Epidermal melanocyte (primary cell): Measurements from ENCODE around the gene KLC3.
"Not testable (repeated sequence)": the region's sequence is repeated elsewhere in the genome, so short reads cannot be mapped to it uniquely, and the experiment has no call there.

Experiments used
- DNase-seq: peaks from one replicate; pipeline ENCODE4 v3.0.0; 2011; ENCODE audit warnings: low spot score; ENCODE audit not compliant: insufficient read length

The KLC3 gene

DNA sequence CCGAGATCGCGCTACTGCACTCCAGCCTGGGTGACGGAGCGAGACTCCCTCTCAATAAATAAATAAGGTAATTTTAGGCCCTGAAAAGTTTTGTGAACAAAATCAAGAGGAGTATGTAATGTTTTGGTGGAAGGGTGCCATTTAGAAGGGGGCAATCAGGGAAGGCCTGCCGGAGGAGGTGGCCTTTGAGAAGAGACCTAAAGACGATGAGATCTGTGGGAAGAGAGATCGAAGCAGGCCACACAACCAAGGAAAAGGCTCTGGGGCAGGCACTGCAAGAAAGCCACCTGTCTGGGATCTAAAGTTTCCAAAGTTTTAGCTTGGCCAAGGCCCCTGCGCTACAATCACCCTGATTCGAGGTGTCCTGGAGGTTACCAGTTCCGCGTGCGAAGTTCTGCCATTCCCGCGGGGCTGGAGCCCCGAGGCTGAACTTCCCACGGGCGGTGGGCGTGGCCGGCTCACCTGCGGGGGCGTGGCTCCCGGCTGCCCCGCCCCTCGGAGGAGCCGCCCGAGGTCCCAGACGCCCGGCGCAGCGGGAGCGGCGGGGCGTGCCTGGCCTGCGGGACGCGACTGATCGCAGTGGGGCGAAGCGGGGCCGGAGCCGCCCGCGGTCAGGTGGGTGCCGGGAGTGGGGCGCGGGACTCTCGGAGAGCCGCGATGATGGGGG, at the start of gene KLC3:
Gene KLC3 (plus strand): TSS at position 519 of the 667 bp plus-strand sequence. CDS start 4,792 bp downstream, outside the sequence.
- no peak for DNase-seq

DNA sequence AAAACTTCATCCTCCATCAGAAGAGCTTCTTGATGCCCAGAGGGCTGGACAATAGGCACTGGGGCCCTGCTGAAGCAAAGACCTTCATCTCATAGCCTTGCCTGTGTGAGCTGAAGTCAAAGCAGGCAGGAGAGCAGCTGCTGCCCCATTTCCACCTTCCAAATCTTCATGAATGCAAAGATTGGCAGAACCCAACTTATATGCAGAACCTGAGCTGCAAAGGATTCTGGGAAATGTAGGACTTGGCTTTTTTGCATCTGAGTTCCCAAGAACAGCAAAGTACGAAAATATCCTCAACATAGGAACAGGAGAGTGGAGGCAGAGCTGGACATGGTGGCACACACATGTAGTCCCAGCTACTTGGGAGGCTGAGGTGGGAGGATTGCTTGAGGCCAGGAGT, 48.7 kb upstream of the KLC3 start:
- DNase-seq: no peak

DNA sequence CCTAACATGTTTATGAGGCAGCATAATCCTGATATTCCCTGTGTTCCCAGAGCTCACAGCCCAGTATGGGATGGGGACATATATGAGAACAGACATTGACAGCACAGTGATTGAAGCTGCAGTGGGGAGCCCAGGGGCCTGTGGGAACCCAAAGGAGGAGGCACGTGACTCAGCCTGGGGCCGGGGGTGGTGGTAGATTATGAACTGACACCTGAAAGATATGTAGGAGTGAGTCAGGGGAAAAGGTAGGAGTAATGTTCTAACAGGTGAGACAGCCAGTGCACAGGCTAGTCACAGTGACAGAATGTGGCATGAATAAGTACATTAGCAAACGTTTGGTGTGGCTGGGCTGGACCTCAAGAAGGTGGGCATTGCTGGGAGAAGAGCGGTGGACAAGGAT, 46.9 kb upstream of the KLC3 start:
- no peak for DNase-seq

DNA sequence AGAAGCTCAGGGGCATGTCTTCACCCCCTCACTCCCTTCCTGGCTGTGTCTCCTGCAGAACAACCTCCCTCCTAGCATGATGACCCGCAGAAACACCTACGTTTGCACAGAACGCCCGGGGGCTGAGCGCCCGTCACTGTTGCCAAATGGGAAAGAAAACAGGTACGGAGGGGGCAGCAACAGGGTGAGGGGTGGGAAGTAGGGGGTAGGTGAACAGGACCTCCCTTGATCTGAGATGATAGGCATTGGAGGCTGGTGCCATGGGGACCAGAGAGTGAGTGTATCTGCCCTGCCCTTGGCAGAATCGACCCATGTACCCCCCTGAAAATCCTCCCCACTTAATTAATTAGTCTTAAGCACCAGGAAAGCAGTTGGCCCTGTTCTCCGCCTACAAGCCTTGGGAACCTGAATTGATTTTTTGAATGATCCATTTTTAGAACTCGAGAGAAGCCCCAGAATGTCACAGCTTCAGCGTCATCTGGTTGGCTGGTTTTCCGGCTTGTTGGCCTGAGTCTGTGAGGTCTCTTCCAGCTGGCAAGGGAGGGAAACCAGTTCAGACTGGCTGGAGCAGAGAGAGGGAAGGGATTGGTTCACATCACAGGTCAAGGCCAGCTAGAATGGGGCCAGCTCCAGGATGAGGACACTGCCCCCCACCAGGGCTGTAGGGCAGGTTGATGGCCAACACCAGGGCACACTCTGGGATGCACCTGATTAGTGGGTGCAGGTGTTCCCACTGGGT, 46.1 kb upstream of the KLC3 start:
- DNase-seq: no peak

DNA sequence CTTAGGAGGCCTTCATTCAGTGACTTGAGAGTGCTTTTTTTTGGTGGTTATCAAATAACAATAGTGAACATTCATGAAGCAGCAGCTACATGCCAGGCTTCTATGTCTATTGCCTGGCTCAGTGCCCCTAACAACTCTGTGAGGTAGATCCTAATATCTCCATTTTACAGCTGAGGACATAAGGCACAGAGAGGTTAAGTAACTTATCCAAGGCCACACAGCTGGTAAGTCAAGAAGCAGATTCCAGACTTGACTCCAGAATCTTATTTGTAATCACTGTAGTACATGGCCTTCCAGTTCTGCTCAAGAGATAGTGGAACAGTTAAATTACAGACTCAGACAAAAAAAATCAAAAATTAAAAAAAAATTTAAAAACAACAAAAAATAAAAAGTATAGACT, 44.7 kb upstream of the KLC3 start:
- no peak for DNase-seq

DNA sequence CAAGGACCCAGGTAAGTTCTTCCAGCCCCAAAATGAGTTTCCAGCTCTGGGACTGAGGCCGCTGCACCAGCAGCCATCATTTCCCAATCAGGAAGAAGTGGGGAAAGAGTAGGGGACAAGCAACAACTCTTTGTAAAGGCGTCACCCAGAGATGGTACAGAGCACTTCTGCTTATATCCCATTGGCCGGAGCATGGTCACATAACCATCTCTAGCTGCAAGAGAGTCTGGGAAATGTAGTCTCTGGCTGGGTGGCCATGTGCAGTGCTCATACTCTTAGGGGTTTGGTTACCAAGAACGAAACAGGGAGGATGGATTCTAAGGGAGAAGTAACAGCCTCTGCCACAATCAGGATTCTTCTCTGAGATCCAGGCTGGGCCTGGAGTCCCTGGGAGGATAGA, 44.2 kb upstream of the KLC3 start:
- DNase-seq: no peak

DNA sequence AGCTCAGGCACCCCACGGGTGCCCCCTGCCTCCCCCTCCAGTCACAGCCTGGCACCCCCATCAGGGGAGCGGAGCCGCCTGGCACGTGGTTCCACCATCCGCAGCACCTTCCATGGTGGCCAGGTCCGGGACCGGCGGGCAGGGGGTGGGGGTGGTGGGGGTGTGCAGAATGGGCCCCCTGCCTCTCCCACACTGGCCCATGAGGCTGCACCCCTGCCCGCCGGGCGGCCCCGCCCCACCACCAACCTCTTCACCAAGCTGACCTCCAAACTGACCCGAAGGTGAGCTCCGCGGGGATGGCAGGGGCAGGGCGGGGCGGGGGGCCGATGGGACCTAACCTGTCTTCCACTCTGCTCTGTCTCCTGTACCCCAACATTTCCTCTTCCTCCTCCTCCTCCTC, 42.9 kb upstream of the KLC3 start:
- DNase-seq: no peak

DNA sequence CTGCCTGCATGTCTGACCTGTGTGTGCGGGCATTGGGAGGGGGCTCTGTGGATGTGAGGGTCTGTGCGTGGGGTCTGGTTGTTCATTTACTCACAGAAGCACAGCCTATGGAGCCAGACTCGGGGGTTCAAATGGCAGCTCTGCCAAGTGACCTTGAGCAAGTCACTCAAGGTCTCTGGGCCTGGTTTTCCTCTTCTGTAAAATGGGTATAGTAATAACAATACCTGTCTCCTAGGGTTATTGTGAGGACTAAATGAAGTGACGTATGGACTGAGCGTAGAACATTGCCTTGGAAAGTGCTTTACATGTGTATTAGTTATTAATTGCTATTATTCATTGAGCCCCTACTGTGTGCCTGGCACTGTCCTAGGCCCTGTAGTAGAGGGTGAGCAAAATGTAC, 42.3 kb upstream of the KLC3 start:
- DNase-seq: no peak

DNA sequence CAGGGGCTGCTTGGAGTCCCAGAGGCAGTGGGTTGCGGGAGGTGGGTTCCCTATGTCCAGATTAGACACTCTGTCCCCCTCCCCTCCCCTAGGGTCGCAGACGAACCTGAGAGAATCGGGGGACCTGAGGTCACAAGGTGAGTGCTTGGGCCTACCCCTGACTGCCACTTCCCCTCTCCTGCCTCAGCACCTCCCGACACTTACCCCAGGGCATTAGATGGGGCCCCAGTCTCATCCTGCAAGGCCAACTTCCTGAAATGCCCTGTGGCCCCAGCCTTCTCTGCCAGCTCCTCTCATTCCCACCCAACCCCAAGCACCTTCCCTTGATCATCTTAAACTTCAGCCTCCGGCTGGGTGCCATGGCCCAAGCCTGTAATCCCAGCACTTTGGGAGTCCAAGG, 40.8 kb upstream of the KLC3 start:
- DNase-seq: no peak

DNA sequence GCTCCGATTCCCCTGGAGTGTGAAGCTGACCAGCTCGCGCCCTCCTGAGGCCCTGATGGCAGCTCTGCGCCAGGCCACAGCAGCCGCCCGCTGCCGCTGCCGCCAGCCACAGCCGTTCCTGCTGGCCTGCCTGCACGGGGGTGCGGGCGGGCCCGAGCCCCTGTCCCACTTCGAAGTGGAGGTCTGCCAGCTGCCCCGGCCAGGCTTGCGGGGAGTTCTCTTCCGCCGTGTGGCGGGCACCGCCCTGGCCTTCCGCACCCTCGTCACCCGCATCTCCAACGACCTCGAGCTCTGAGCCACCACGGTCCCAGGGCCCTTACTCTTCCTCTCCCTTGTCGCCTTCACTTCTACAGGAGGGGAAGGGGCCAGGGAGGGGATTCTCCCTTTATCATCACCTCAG, 38.1 kb upstream of the KLC3 start:
- DNase-seq: no peak

DNA sequence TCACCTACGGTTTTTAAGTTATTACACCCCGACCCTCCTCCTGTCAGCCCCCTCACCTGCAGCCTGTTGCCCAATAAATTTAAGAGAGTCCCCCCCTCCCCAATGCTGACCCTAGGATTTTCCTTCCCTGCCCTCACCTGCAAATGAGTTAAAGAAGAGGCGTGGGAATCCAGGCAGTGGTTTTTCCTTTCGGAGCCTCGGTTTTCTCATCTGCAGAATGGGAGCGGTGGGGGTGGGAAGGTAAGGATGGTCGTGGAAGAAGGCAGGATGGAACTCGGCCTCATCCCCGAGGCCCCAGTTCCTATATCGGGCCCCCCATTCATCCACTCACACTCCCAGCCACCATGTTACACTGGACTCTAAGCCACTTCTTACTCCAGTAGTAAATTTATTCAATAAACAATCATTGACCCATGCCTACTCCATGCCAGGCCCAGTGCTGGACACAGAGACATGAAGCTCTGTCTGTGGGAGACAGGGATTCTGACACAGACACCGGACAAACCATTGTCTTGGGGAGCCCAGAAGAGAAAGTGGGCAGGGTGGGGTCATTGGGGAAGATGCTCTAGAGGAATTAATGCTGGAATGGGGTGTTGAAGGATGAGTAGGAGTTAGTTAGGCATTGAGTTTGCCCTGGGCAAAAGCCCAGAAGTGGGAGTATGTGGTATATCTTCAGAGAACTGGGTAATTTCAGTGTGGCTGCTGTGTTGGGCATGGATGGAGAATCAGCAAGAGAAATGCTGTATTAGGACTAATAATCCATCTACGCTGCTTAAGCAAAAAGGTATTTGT, 37.1 kb upstream of the KLC3 start:
- DNase-seq: no peak

DNA sequence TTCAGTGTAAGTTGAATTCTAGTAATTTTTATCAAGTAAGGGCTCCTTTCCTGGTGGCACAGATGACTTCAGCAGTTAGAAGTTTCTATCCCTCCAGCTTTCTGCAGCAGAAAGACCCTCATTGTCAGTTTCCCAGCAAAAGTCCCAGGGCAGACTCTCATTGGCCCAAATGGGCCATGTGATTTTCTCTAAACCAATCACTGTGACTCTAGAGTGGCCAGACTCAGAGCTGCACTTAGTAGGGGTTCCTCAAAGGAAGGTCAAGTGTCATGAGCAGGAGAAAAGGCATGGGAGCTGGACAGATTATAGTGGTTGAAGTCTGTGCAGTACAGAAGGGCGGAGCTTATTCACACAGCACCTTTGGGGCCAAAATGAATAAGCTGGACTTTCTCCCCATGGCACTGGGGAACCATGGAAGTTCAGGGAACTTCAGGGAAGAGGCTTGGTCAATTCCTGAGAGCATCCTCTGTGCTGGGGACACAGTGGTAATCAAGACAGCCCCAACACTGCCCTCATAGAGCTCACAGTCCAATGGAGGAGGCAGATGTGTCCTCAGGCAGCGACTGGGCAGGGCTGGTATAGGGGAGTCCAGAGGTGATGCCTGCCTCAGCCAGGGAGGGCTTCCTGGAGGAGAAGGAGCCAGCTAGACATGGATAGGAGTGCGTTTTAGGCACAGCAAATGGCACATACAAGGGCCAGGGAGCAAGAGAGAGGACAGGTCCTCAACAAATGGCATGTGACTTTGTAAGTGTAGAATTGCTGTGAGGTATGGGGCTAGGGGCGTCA, 36.2 kb upstream of the KLC3 start:
- DNase-seq: no peak

DNA sequence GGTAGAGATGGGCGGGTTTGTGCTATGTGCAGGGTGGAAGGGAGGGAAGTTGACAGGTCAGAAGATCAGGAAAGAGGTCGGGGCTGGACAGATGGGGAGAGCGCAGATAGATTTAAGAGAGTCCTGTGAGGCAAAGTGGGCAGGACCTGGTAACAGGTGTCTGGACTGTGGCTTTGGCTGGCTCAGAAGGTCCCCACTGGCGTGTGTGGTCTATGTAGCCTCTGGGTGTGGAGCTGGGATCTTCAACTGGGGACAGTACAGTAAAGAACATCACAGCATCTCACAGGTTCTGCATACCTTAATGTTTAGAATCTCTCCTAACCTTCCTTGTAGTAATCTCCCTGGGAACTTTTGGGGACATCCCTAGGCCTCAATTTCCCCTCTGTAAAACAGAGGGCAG, 35.5 kb upstream of the KLC3 start:
- no peak for DNase-seq

DNA sequence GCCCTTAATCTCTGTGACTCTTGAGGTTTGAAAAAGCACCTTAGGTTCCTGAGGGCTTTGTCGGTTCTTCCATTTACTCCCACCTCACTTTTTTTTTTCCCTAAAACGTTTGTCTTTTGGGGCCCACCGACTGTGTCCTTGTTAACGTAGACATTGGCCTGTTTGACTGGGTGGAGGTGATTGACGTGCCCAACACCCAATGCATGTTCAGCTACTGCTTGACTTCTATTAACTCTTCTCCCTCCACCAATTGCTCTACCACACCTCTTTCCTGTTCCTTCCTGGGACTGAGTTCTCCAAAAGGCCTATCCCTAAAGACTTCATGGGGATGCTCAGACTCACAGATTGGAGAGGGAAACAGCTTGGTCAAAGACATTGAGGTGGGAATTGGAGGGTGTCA, 35.1 kb upstream of the KLC3 start:
- no peak for DNase-seq

DNA sequence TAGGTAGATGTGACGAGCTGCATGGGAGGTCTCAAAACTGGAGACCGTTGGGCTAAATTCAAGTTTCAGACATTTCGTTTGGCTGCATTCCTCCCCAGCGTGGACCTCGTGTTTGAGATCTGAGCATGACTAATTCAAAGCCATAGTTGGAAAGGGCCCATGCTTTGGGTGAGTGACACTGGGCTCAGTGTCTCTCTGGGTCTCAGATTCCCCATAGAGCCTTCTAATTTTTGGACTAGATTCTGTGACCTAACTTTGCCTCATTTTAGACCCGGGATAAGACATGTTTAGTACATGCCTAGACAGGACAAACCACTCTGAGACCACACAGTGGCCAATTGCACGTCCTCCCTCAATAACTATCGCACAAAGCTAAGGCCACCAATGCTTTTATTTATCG, 34.5 kb upstream of the KLC3 start:
- no peak for DNase-seq

DNA sequence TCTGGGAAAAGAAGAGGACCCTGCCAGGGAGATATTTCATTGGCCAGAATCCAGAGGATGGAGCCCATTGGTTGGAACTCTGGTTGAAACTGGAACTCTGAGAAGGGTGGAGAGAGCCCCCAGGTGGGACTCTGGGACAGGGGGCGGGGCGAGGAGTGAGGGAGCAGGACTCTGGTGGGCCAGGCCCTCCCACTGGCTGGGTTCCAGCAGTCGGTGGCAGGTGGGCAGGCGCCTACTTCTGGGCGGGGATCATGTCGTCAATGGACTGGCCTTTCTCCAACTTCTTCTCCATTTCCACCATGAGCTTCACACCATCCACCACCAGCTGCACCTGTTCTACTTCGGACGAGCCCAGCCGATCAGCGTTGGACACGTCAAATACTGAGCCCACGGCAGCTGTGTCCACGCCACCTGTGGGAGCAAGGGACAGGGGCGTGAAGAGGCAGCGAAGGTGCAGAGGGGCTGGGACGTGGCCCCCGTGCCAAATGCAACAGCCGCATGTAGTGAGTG, 34.0 kb upstream of the KLC3 start:
- no peak for DNase-seq

DNA sequence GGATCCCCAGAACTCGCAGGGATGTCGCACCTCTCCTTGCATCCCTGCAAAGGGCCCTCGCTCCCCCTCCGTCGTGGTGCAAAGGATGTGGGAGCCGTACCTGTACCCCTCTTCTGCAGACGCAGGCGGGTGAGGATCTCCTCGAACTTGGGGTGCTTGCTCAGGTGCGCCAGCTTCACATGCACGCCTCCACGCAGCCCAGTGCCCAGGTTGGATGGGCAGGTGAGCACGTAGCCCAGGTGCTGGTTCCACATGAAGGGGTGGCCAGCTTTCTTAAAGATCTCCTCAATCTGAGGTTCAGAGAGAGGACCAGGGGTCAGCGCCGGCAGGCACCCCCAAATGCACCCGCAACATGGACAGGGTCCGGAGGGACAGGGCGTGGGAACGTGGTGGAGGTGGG, 33.2 kb upstream of the KLC3 start:
- DNase-seq: no peak

DNA sequence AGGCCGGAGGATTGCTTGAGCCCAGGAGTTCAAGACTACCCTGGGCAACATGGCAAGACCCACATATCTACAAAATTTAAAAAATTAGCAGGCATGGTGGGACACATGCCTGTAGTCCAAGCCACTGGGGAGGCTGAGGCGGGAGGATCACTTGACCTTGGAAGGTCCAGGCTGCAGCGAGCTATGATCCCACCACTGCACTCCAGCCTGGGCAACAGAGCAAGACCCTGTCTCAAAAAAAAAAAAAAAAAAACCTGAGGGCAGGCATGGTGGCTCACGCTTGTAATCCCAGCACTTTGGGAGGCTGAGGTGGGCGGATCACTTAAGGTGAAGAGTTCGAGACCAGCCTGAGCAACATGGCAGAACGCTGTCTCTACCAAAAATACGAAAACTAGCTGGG, 31.2 kb upstream of the KLC3 start:
- not testable (repeated sequence) for DNase-seq

DNA sequence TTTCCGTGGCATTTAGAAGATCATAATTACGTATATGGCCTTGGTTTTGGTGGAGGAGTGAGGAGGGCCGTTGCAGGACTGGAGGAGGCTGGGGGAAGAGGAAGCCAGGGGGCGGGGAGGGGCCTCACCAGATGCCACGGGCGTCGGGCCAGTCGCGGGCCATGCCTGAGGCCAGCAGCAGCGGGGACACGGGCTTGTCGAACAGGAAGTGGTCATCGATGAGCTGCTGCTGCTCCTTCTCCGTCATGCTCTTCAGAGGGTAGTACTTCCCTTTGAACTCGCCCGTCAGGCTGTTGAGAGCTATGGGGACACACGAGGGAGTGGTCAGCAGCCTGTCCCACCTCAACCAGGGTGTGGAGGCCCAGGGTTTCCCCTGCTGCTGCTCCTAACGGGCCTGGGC, 28.9 kb upstream of the KLC3 start:
- DNase-seq: no peak

DNA sequence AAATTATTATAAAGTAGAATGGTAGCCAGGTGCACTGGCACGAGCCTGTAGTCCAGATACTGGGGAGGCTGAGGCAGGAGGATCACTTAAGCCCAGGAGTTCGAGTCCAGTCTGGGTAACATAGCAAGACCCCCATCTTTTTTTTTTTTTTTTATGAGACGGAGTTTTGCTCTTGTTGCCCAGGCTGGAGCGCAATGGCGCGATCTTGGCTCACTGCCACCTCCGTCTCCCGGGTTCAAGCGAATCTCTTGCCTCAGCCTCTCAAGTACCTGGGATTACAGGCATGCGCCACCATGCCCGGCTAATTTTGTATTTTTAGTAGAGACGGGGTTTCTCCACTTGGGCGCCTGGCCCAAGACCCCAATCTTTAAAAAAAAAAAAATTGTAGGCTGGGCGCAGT, 28.3 kb upstream of the KLC3 start:
- DNase-seq: not testable (repeated sequence)

DNA sequence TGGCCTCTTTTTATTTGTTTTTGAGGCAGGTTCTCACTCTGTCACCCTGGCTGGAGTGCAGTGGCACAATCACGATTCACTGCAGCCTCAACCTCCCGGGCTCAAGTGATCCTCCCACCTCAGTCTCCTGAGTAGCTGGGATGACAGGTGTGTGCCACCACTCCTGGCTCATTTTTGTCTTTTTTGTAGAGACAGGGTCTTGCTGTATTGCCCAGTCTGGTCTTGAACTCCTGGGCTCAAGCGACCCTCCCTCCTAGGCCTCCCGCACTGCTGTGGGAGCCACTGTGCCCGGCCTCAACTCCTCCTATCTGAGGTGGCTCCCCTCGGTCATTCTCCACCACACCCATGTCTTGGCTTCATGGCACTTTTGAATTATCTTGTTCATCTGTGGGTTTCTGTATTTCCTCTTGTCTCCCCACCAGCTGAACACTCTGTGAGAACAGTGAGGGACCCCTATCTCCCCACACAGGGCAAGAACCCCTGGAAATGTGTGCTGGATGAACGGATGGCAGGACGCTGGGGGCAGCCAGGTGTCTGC, 25.8 kb upstream of the KLC3 start:
- no peak for DNase-seq
